Measurements from ENCODE around the gene TMEM119. TPM values are rescaled to one million over a fixed set of nuclear protein-coding genes. Genes with fewer than 3 reads are reported as not detected.

The TMEM119 gene
- total RNA-seq, 1 experiment from 2014 or later: not detected

DNA sequence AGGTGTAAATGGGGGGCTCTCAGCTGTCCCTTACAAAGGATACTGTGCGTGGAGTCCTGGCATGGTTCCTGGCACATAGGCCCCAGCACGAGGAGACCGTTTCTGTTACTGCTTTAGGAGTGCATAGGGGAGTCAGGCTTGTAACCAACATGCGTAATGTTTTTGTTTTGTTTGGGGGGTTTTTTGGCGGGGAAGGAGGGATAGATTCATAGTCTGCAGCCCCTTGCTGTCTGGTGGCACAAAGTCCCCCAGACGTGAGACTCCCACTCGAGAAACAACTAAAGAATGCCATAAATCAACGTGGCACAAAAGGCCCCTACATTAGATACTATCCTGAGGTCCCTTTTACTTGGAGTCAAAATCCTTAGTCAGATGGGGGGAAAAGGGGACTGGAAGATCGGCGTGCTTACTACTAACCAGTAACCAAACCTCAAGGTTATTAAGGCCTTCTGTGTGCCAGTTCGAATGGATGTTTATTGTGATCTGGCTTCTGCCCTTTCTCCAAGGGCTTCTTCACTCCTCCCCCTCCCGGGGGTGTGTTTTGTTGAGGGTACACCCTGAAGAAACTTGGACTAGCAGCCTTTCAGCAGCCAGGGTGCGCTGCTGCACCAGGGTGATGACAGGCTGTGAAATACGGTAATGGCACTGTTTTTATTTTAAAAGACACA is 34.6 kb downstream of the TMEM119 start:
- H3K27ac ChIP-seq (ENCODE audit: low read depth, low read length, poor library complexity, severe bottlenecking): peak overlapping the region; percentile 97
- no peaks in the 10 kb centered on the region for H3K27me3 ChIP-seq (replicated peaks; ENCODE audit: insufficient read depth, low read depth, low read length, poor library complexity)
- intact Hi-C loops (cut with micrococcal nuclease; ENCODE audit: unreplicated experiment): loop anchor here (1.0 to 10.0 kb wide), 6 partner anchors 55 to 534 kb away; partner anchors contain the start of genes CORO1C and UNG
- H3K36me3 ChIP-seq (ENCODE audit: insufficient read depth, low read length, poor library complexity, severe bottlenecking): peaks cover 39% of the 10 kb centered on the region
- POLR2A ChIA-PET (ENCODE audit: low non-redundant PET): no interaction called here
- peak overlapping the region; percentile 79 for H3K4me3 ChIP-seq (ENCODE audit: low read depth, low read length, poor library complexity, severe bottlenecking)
- BruUV-seq (replicated peaks): TSS peak; percentile 54
- peaks cover 42% of the 10 kb centered on the region for H3K4me1 ChIP-seq (ENCODE audit: insufficient read depth, low read length, poor library complexity, severe bottlenecking)
- no peak for TF ChIP-seq EZH2 (IDR thresholded peaks at IDR 0.05; ENCODE audit: borderline replicate concordance, low read depth, low read length, poor library complexity, severe bottlenecking)
- TF ChIP-seq, protein P1, sequence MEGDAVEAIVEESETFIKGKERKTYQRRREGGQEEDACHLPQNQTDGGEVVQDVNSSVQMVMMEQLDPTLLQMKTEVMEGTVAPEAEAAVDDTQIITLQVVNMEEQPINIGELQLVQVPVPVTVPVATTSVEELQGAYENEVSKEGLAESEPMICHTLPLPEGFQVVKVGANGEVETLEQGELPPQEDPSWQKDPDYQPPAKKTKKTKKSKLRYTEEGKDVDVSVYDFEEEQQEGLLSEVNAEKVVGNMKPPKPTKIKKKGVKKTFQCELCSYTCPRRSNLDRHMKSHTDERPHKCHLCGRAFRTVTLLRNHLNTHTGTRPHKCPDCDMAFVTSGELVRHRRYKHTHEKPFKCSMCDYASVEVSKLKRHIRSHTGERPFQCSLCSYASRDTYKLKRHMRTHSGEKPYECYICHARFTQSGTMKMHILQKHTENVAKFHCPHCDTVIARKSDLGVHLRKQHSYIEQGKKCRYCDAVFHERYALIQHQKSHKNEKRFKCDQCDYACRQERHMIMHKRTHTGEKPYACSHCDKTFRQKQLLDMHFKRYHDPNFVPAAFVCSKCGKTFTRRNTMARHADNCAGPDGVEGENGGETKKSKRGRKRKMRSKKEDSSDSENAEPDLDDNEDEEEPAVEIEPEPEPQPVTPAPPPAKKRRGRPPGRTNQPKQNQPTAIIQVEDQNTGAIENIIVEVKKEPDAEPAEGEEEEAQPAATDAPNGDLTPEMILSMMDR (conservative IDR thresholded peaks at IDR 0.05; ENCODE audit: low read depth, low read length): peak; percentile 94
- peak; percentile 93 for DNase-seq (ENCODE audit: low spot score)
- H3K9me3 ChIP-seq (ENCODE audit: low read depth, low read length, poor library complexity, severe bottlenecking): no peaks in the 10 kb centered on the region
- CTCF ChIA-PET: no interaction called here

- Histone ChIP-seq H3K27ac (ENCODE audit: low read depth, low read length, poor library complexity, severe bottlenecking) (peak within 1 kb of the TSS; percentile 97), H3K36me3 (ENCODE audit: insufficient read depth, low read length, poor library complexity, severe bottlenecking) (peaks cover 39% of the 10 kb centered on the region), H3K9me3 (ENCODE audit: low read depth, low read length, poor library complexity, severe bottlenecking) (no peaks in the 10 kb centered on the region), H3K27me3 (replicated peaks; ENCODE audit: insufficient read depth, low read depth, low read length, poor library complexity) (no peaks in the 10 kb centered on the region), H3K4me1 (ENCODE audit: insufficient read depth, low read length, poor library complexity, severe bottlenecking) (peaks cover 35% of the 10 kb centered on the region), H3K4me3 (ENCODE audit: low read depth, low read length, poor library complexity, severe bottlenecking) (peak within 1 kb of the TSS; percentile 79)
- DNase-seq (ENCODE audit: low spot score): peak; percentile 98
- no TSS peak for BruUV-seq (replicated peaks)
- intact Hi-C loops (cut with micrococcal nuclease; ENCODE audit: unreplicated experiment): loop anchor here (1.0 to 10.0 kb wide), 6 partner anchors 56 to 534 kb away; partner anchors contain the start of genes CORO1C and UNG
- no peak for TF ChIP-seq EZH2 (IDR thresholded peaks at IDR 0.05; ENCODE audit: borderline replicate concordance, low read depth, low read length, poor library complexity, severe bottlenecking)
- TF ChIP-seq, protein P1 (conservative IDR thresholded peaks at IDR 0.05; ENCODE audit: low read depth, low read length): no peak
- ChIA-PET CTCF (no interaction called here), POLR2A (ENCODE audit: low non-redundant PET) (interaction anchor here (0.5 kb wide), 1 partner anchor 297 kb away, joined by 7 read pairs; no protein-coding TSS in a partner anchor)
These were observed 35.3 kb downstream of the TMEM119 start, which contains the start of gene ISCU for GRCh38 chr12:108562348-108563135. Gene ISCU (plus strand): TSS chr12:108562596. CDS start chr12:108562623, 27 bp downstream.

DNA sequence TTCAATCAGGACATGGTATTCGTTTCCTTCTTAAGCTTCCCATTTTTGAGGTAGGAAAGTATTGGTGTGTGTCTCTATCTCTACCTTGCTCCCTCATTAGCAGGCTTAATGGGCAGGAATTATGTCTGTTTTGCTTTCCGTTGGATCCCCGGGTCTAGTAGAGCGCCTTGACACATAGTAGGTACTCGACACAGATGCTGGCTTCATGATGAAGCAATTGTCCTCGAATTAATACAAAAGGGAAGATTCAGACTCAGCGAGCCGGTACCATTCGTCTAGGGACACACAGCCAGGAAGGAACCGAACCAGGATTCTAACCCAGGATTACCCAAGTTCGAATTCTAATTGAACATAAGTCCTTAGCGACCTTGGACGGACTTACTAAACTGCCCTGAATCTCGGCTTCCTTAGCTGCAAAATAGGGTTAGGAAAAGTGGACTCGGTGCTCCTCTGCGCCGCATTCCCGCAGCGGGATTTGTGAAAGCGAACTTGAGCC is 36.0 kb downstream of the TMEM119 start:
- peaks cover 28% of the 10 kb centered on the region for H3K4me1 ChIP-seq (ENCODE audit: insufficient read depth, low read length, poor library complexity, severe bottlenecking)
- no TSS peak for BruUV-seq (replicated peaks)
- intact Hi-C loops (cut with micrococcal nuclease; ENCODE audit: unreplicated experiment): loop anchor here (2.0 to 10.0 kb wide), 5 partner anchors 173 to 535 kb away; partner anchors contain the start of genes CORO1C and UNG
- peak overlapping the region; percentile 97 for H3K27ac ChIP-seq (ENCODE audit: low read depth, low read length, poor library complexity, severe bottlenecking)
- no peak for DNase-seq (ENCODE audit: low spot score)
- H3K27me3 ChIP-seq (replicated peaks; ENCODE audit: insufficient read depth, low read depth, low read length, poor library complexity): no peaks in the 10 kb centered on the region
- TF ChIP-seq EZH2 (IDR thresholded peaks at IDR 0.05; ENCODE audit: borderline replicate concordance, low read depth, low read length, poor library complexity, severe bottlenecking): no peak
- TF ChIP-seq, protein P1 (conservative IDR thresholded peaks at IDR 0.05; ENCODE audit: low read depth, low read length): no peak
- POLR2A ChIA-PET (ENCODE audit: low non-redundant PET): no interaction called here
- peak overlapping the region; percentile 79 for H3K4me3 ChIP-seq (ENCODE audit: low read depth, low read length, poor library complexity, severe bottlenecking)
- H3K36me3 ChIP-seq (ENCODE audit: insufficient read depth, low read length, poor library complexity, severe bottlenecking): peaks cover 34% of the 10 kb centered on the region
- CTCF ChIA-PET: no interaction called here
- no peaks in the 10 kb centered on the region for H3K9me3 ChIP-seq (ENCODE audit: low read depth, low read length, poor library complexity, severe bottlenecking)
